Adrenal gland (tissue), 12 donors: ENCODE results near the gene SYNE1. TPM values are rescaled to one million over a fixed set of nuclear protein-coding genes. Genes with fewer than 3 reads are reported as not detected.

Experiments
- DNase-seq, 7 donors: peaks; one replicate each; pipeline ENCODE4 v3.0.0-alpha.2; 2019 to 2020
- H3K27ac ChIP-seq, 5 donors: fragments of 200-600 bp; sonication (generic) in 4 of 5; 1 replicate in 3 of 5; 2 replicates in 2 of 5; pipeline versions ENCODE4 v1.5.1 to v1.8.0; 2016 to 2020; ENCODE audit warnings: mild to moderate bottlenecking in 1 of 5
- H3K27me3 ChIP-seq: fragments of 200-600 bp; 2 replicates; pipeline ENCODE4 v1.8.0; 2021
- H3K36me3 ChIP-seq, 2 donors: fragments of 200-600 bp; replicated peaks in 1 of 2; 1 replicate in 1 of 2; 2 replicates in 1 of 2; pipeline versions ENCODE4 v1.5.1 to v1.8.0; 2018 to 2022
- H3K4me1 ChIP-seq, 2 donors: fragments of 200-600 bp; replicated peaks in 1 of 2; 1 replicate in 1 of 2; 2 replicates in 1 of 2; pipeline versions ENCODE4 v1.5.1 to v1.8.0; 2018 to 2021
- H3K4me3 ChIP-seq, 4 donors: fragments of 200-600 bp; sonication (generic) in 3 of 4; one replicate each; pipeline ENCODE4 v1.5.1; 2016 to 2018
- H3K9me3 ChIP-seq, 3 donors: fragments of 200-600 bp; sonication (generic) in 1 of 3; replicated peaks in 1 of 3; 1 replicate in 2 of 3; 2 replicates in 1 of 3; pipeline versions ENCODE4 v1.5.1 to v1.8.0; 2016 to 2021
- POLR2A ChIP-seq, 2 donors: fragments of 450-650 bp; IDR thresholded peaks; one replicate each; pipeline ENCODE4 v1.6.1; 2017; ENCODE audit warnings: antibody characterized with exemption in 2 of 2, mild to moderate bottlenecking in 2 of 2, moderate library complexity in 1 of 2
- WGBS, 4 donors: extraction: QIAGEN DNeasy Blood & Tissue Kit in 2 of 4; methylation state at CpG; one replicate each; pipeline versions ENCODE4 v1.1.5 to v1.1.7; 2013 to 2017; 5-methylcytosine and 5-hydroxymethylcytosine counted together
- intact Hi-C, 2 donors: fragments of 100-400 bp; cut with DNase I; formaldehyde crosslinking; loops; one replicate each; pipeline versions ENCODE4 v1.14.1 to v1.15.0; 2022 to 2023
- polyA plus RNA-seq, 3 donors: library from polyadenylated mRNA; stranded (reverse); fragments of 200-250 nt in 2 of 3; fragments of 350-450 nt in 1 of 3; fragmentation: Illumina TruSeq in 1 of 3; extraction: RNeasy Lipid Tissue Mini Kit (QIAGEN cat#74804) in 1 of 3; gene quantifications; one replicate each; pipeline ENCODE4 v1.2.3, GENCODE V29; 2013 to 2014
- total RNA-seq, 9 donors: library from RNA; depleted of rRNA in 4 of 9; stranded (reverse); fragments of >200 nt in 4 of 9; fragments of 120-200 nt in 1 of 9; fragmentation: NEBNext Ultra II Directional in 1 of 9; extraction: Animal tissue kit (Norgen Biotek cat#: 25700) in 1 of 9; gene quantifications; one replicate each; pipeline versions ENCODE4 v1.1.0 to v1.2.4, GENCODE V29; 2013 to 2023
- TF ChIP-seq, protein P1 (sequence below), 6 experiments: fragments of 450-650 bp in 4 of 6; fragments of 200-600 bp in 2 of 6; sonication (generic) in 1 of 6; IDR thresholded peaks; 1 replicate in 5 of 6; 2 replicates in 1 of 6; pipeline versions ENCODE4 v1.5.1 to v1.8.0; 2016 to 2021; ENCODE audit warnings: antibody characterized with exemption in 6 of 6, mild to moderate bottlenecking in 2 of 6, moderate library complexity in 1 of 6
- donor health status: healthy with polysubstance abuse.
- donor health status: Bipolar disorder and iron deficiency.
- donor health status: DM: yes; HTN: yes; CAD: no.
- donor health status: DM: no; HTN: no; CAD: no.
- donor health status: DM: no; HTN: no; CAD: no.
- donor health status: DM: yes; HTN: yes; CAD: no.

The SYNE1 gene
- total and polyA plus RNA-seq, 12 donors: 29.0 to 170 (median 93.1) TPM

GRCh38 chr6:152375197-152375596 is 262.0 kb downstream of the SYNE1 start:
- Histone ChIP-seq H3K9me3 (no peaks in the 10 kb centered on the region), H3K4me3 (no peak overlapping the region), H3K4me1 (peaks cover 8 to 23% of the 10 kb centered on the region in 2 donors), H3K27me3 (no peaks in the 10 kb centered on the region), H3K27ac (no peak overlapping the region), H3K36me3 (peaks cover 0 to 26% of the 10 kb centered on the region in 2 donors)
- intact Hi-C loops: no loop called here
- WGBS, 4 donors: 96 to 98% (median 97%) methylated on average over 6 of the region's 6 CpGs
- no peak for TF ChIP-seq POLR2A (IDR thresholded peaks at IDR 0.05)
- TF ChIP-seq, protein P1, sequence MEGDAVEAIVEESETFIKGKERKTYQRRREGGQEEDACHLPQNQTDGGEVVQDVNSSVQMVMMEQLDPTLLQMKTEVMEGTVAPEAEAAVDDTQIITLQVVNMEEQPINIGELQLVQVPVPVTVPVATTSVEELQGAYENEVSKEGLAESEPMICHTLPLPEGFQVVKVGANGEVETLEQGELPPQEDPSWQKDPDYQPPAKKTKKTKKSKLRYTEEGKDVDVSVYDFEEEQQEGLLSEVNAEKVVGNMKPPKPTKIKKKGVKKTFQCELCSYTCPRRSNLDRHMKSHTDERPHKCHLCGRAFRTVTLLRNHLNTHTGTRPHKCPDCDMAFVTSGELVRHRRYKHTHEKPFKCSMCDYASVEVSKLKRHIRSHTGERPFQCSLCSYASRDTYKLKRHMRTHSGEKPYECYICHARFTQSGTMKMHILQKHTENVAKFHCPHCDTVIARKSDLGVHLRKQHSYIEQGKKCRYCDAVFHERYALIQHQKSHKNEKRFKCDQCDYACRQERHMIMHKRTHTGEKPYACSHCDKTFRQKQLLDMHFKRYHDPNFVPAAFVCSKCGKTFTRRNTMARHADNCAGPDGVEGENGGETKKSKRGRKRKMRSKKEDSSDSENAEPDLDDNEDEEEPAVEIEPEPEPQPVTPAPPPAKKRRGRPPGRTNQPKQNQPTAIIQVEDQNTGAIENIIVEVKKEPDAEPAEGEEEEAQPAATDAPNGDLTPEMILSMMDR (IDR thresholded peaks at IDR 0.05): no peak
- DNase-seq: no peak

DNA sequence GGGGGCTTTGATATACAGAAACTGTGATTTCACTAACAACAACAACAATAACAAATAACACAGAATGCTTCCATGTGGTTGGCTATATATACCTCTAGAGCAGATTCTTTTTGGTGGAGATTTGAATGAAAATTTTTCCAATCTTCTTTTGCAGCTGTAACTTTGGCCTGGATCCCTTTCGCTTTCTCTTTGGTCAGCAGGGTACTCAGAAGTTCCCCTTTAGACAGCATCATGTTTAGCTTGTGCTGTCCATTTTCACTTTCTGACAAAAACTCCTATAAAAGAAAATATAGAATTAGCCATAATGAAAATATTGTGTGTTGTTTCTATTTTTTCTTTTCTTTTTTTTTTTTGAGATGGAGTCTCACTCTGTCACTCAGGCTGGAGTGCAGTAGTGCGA is 264.2 kb downstream of the SYNE1 start:
- 89 to 99% (median 97%) methylated on average over 2 of the region's 2 CpGs for WGBS, 4 donors

GRCh38 chr6:152371775-152372174 is 265.4 kb downstream of the SYNE1 start:
- DNase-seq: no peak
- Histone ChIP-seq H3K4me1 (peaks cover 18 to 23% of the 10 kb centered on the region in 2 donors), H3K36me3 (peaks cover 0 to 29% of the 10 kb centered on the region in 2 donors), H3K27me3 (no peaks in the 10 kb centered on the region), H3K4me3 (no peak overlapping the region), H3K9me3 (no peaks in the 10 kb centered on the region), H3K27ac (no peak overlapping the region)
- no peak for TF ChIP-seq POLR2A (IDR thresholded peaks at IDR 0.05)
- TF ChIP-seq, protein P1 (IDR thresholded peaks at IDR 0.05): no peak
- intact Hi-C loops: no loop called here

More for the DNA sequence above, 264.2 kb downstream of the SYNE1 start:
- peaks cover 0 to 26% of the 10 kb centered on the region in 2 donors for H3K36me3 ChIP-seq
- no peak overlapping the region for H3K4me3 ChIP-seq
- peaks cover 18 to 22% of the 10 kb centered on the region in 2 donors for H3K4me1 ChIP-seq
- DNase-seq: no peak
- no peak overlapping the region for H3K27ac ChIP-seq
- intact Hi-C loops: no loop called here
- H3K27me3 ChIP-seq: no peaks in the 10 kb centered on the region
- no peaks in the 10 kb centered on the region for H3K9me3 ChIP-seq
- TF ChIP-seq, protein P1 (IDR thresholded peaks at IDR 0.05): no peak
- TF ChIP-seq POLR2A (IDR thresholded peaks at IDR 0.05): no peak

- peak in 1 of 2 donors; percentile 54 for TF ChIP-seq POLR2A (IDR thresholded peaks at IDR 0.05)
- TF ChIP-seq, protein P1 (IDR thresholded peaks at IDR 0.05): no peak
- peaks cover 0 to 21% of the 10 kb centered on the region in 2 donors for H3K36me3 ChIP-seq
- WGBS, 4 donors: 26 to 36% (median 32%) methylated on average over 16 to 20 of the region's 20 CpGs
- intact Hi-C loops: no loop called here
- DNase-seq: peak; percentile 45 to 86 (median 66)
- H3K9me3 ChIP-seq: no peaks in the 10 kb centered on the region
- peak overlapping the region; percentile 41 to 77 (median 73) for H3K27ac ChIP-seq
- H3K27me3 ChIP-seq: no peaks in the 10 kb centered on the region
- H3K4me3 ChIP-seq: peak overlapping the region in 1 of 4 donors; percentile 30
- peaks cover 18 to 30% of the 10 kb centered on the region in 2 donors for H3K4me1 ChIP-seq
Measured at GRCh38 chr6:152368751-152369624, 268.2 kb downstream of the SYNE1 start.
